ENCODE data around the gene APOBEC3C.

APOBEC3C gene

DNA sequence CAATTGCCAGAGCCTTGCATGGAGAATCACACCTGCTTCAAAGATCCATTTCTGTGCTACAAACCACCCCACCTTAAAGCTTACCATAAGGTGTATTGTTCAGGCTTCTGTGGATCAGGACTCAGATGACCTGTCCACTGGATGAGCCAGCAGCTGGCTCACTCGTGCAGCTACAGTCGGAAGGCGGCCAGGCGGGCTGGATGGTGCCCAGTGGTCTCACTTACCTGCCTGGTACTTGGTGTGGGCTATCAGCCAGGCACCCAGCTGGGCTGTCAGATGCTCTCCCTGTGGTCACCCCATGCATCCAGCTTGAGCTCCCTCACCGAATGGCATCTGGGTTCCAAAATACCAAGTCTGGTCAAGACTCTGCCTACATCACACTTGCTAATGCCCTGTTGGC lies 42.9 kb upstream of the APOBEC3C start:
- H3F3A ChIP-seq (ENCODE audit: insufficient read depth) = no peaks in the 10 kb centered on the region
- TF ChIP-seq EZH2phosphoT487 (conservative IDR thresholded peaks at IDR 0.05; ENCODE audit: low read length) = no peak
- TF ChIP-seq, protein P1, sequence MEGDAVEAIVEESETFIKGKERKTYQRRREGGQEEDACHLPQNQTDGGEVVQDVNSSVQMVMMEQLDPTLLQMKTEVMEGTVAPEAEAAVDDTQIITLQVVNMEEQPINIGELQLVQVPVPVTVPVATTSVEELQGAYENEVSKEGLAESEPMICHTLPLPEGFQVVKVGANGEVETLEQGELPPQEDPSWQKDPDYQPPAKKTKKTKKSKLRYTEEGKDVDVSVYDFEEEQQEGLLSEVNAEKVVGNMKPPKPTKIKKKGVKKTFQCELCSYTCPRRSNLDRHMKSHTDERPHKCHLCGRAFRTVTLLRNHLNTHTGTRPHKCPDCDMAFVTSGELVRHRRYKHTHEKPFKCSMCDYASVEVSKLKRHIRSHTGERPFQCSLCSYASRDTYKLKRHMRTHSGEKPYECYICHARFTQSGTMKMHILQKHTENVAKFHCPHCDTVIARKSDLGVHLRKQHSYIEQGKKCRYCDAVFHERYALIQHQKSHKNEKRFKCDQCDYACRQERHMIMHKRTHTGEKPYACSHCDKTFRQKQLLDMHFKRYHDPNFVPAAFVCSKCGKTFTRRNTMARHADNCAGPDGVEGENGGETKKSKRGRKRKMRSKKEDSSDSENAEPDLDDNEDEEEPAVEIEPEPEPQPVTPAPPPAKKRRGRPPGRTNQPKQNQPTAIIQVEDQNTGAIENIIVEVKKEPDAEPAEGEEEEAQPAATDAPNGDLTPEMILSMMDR (IDR thresholded peaks at IDR 0.05; ENCODE audit: insufficient read depth, low read length, poor library complexity, severe bottlenecking) = no peak
- H2AFZ ChIP-seq (ENCODE audit: low read depth, low read length, severe bottlenecking) = no peak overlapping the region
- no peaks in the 10 kb centered on the region for H4K20me1 ChIP-seq (ENCODE audit: low read depth, low read length)
- no peak overlapping the region for H3K9ac ChIP-seq (ENCODE audit: low read length)
- H3K4me2 ChIP-seq (ENCODE audit: low read depth, low read length, poor library complexity, severe bottlenecking) = no peak overlapping the region
- no peaks in the 10 kb centered on the region for H3K9me3 ChIP-seq (ENCODE audit: insufficient read depth, low read length)
- no peaks in the 10 kb centered on the region for H3K79me2 ChIP-seq (ENCODE audit: insufficient read depth, low read length)
- H3K27me3 ChIP-seq (ENCODE audit: low read length) = no peaks in the 10 kb centered on the region
- H3K9me2 ChIP-seq (replicated peaks; ENCODE audit: insufficient read depth, low read length) = no peaks in the 10 kb centered on the region
- no peak overlapping the region for H3K4me3 ChIP-seq (ENCODE audit: insufficient read depth, low read length, poor library complexity, severe bottlenecking)
- H3K27ac ChIP-seq (ENCODE audit: low read depth, low read length) = no peak overlapping the region
- H3K36me3 ChIP-seq (ENCODE audit: low read length) = no peaks in the 10 kb centered on the region

DNA sequence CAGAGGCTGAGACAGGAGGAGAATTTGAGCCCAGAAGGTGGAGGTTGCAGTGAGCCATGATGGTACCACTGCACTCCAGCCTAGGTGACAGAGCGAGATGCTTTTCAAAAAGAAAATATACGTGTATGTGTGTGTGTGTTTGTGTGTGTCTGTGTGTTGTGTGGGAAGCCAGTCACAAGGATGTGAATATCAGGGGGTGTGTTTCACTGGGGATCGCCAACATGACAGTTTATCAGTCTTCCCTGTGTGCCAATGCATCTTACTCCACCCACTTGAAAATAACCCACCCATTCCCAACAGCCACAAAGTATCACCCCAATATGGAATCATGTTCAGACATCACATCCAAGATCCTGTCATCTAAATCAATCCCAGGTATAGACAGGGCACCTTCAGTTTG lies 42.3 kb upstream of the APOBEC3C start:
- no peak overlapping the region for H3K4me2 ChIP-seq (ENCODE audit: low read depth, low read length, poor library complexity, severe bottlenecking)
- H3K9me2 ChIP-seq (replicated peaks; ENCODE audit: insufficient read depth, low read length) = no peaks in the 10 kb centered on the region
- H3K9me3 ChIP-seq (ENCODE audit: insufficient read depth, low read length) = no peaks in the 10 kb centered on the region
- no peak overlapping the region for H3K27ac ChIP-seq (ENCODE audit: low read depth, low read length)
- H3K79me2 ChIP-seq (ENCODE audit: insufficient read depth, low read length) = no peaks in the 10 kb centered on the region
- no peak overlapping the region for H2AFZ ChIP-seq (ENCODE audit: low read depth, low read length, severe bottlenecking)
- no peaks in the 10 kb centered on the region for H4K20me1 ChIP-seq (ENCODE audit: low read depth, low read length)
- no peak overlapping the region for H3K4me3 ChIP-seq (ENCODE audit: insufficient read depth, low read length, poor library complexity, severe bottlenecking)
- no peaks in the 10 kb centered on the region for H3K27me3 ChIP-seq (ENCODE audit: low read length)
- TF ChIP-seq, protein P1 (IDR thresholded peaks at IDR 0.05; ENCODE audit: insufficient read depth, low read length, poor library complexity, severe bottlenecking) = no peak
- no peak for TF ChIP-seq EZH2phosphoT487 (conservative IDR thresholded peaks at IDR 0.05; ENCODE audit: low read length)
- H3F3A ChIP-seq (ENCODE audit: insufficient read depth) = no peaks in the 10 kb centered on the region
- H3K9ac ChIP-seq (ENCODE audit: low read length) = no peak overlapping the region
- no peaks in the 10 kb centered on the region for H3K36me3 ChIP-seq (ENCODE audit: low read length)

DNA sequence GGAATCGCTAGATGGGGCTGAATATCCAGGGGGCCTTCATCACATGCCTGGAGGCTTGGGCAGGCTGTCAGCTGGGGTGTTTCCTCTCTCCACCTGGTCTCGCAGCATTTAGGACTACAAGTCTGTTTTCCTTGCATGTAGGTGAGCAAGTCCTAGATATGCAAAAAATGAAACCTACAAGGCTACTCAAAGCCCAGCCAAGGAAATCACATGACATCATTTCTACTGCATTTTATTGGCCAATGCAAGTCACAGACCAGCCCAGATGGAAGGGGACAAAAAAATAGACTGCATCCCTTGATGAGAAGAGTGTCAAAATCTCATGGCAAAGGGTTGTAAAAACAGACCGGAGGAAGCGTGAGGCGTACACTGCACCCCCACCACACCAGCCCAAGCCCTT lies 41.5 kb upstream of the APOBEC3C start:
- H3K27me3 ChIP-seq (ENCODE audit: low read length) = no peaks in the 10 kb centered on the region
- no peaks in the 10 kb centered on the region for H3K9me2 ChIP-seq (replicated peaks; ENCODE audit: insufficient read depth, low read length)
- no peak overlapping the region for H2AFZ ChIP-seq (ENCODE audit: low read depth, low read length, severe bottlenecking)
- H3K36me3 ChIP-seq (ENCODE audit: low read length) = no peaks in the 10 kb centered on the region
- H3F3A ChIP-seq (ENCODE audit: insufficient read depth) = no peaks in the 10 kb centered on the region
- no peak overlapping the region for H3K4me2 ChIP-seq (ENCODE audit: low read depth, low read length, poor library complexity, severe bottlenecking)
- H3K9ac ChIP-seq (ENCODE audit: low read length) = no peak overlapping the region
- H3K4me3 ChIP-seq (ENCODE audit: insufficient read depth, low read length, poor library complexity, severe bottlenecking) = no peak overlapping the region
- no peaks in the 10 kb centered on the region for H4K20me1 ChIP-seq (ENCODE audit: low read depth, low read length)
- no peak overlapping the region for H3K27ac ChIP-seq (ENCODE audit: low read depth, low read length)
- no peaks in the 10 kb centered on the region for H3K79me2 ChIP-seq (ENCODE audit: insufficient read depth, low read length)
- no peak for TF ChIP-seq EZH2phosphoT487 (conservative IDR thresholded peaks at IDR 0.05; ENCODE audit: low read length)
- TF ChIP-seq, protein P1 (IDR thresholded peaks at IDR 0.05; ENCODE audit: insufficient read depth, low read length, poor library complexity, severe bottlenecking) = no peak
- H3K9me3 ChIP-seq (ENCODE audit: insufficient read depth, low read length) = no peaks in the 10 kb centered on the region
